ENCODE data around the gene RALB. TPM values are rescaled to one million over a fixed set of nuclear protein-coding genes. Genes with fewer than 3 reads are reported as not detected.
A peak's percentile ranks its signal among the peaks of the same experiment; 100 is the strongest.

The RALB gene
- total RNA-seq, 1 experiment from 2014 or later, result 17.1 TPM

- DNase-seq (ENCODE audit: low spot score) (no peak), ATAC-seq (no peak)
- CTCF ChIA-PET, result interaction anchor here (0.8 to 4.4 kb wide), 9 partner anchors 23 to 239 kb away, joined by 3 to 52 read pairs (median 13); partner anchors contain the start of genes INHBB and RALB
- no peaks in the 10 kb centered on the region for H3K9me3 Mint-ChIP-seq
- no peak overlapping the region for H3K27ac Mint-ChIP-seq
- H3K4me3 Mint-ChIP-seq, result no peak overlapping the region
- peaks cover 12% of the 10 kb centered on the region for H3K4me1 Mint-ChIP-seq
- H3K27me3 Mint-ChIP-seq (ENCODE audit: low read depth), result peaks cover 65% of the 10 kb centered on the region
- POLR2A ChIA-PET, result interaction anchor here (0.5 kb wide), 1 partner anchor 537 kb away, joined by 3 read pairs; no protein-coding TSS in a partner anchor
- H3K36me3 Mint-ChIP-seq, result no peaks in the 10 kb centered on the region
- TF ChIP-seq ZNF317 (CRISPR knock-in tag; IDR thresholded peaks at IDR 0.05; ENCODE audit: borderline replicate concordance, low read depth) (no peak), TP53 (CRISPR knock-in tag; IDR thresholded peaks at IDR 0.05) (no peak), ZNF423 (CRISPR knock-in tag; IDR thresholded peaks at IDR 0.05) (0 out of 2 replicates have a peak, but pooled peaks have one; percentile 9)
Observed at GRCh38 chr2:120314690-120315366, 62.2 kb downstream of the RALB start.

GRCh38 chr2:120315367-120316033, 62.8 kb downstream of the RALB start:
- Mint-ChIP-seq H3K27me3 (ENCODE audit: low read depth) (peaks cover 61% of the 10 kb centered on the region), H3K27ac (no peak overlapping the region; the same call in 1 of the 2 replicates), H3K4me1 (peaks cover 7% of the 10 kb centered on the region), H3K9me3 (no peaks in the 10 kb centered on the region), H3K36me3 (no peaks in the 10 kb centered on the region), H3K4me3 (no peak overlapping the region)
- TF ChIP-seq ATF3 (CRISPR knock-in tag; conservative IDR thresholded peaks at IDR 0.05) (0 out of 2 replicates have a peak, but pooled peaks have one; percentile 19), ETV6 (CRISPR knock-in tag; IDR thresholded peaks at IDR 0.05) (no peak)
- DNase-seq (ENCODE audit: low spot score), result no peak
- POLR2A ChIA-PET, result no interaction called here
- CTCF ChIA-PET, result interaction anchor here (4.4 kb wide), 1 partner anchor 108 kb away, joined by 52 read pairs; no protein-coding TSS in a partner anchor
- ATAC-seq, result no peak

- no peaks in the 10 kb centered on the region for H3K9me3 Mint-ChIP-seq
Observed at GRCh38 chr2:120316071-120316470, 63.4 kb downstream of the RALB start.

More at GRCh38 chr2:120316071-120316470, 63.4 kb downstream of the RALB start:
- TF ChIP-seq ZNF138 (CRISPR knock-in tag; conservative IDR thresholded peaks at IDR 0.05) (no peak), USF2 (CRISPR knock-in tag; IDR thresholded peaks at IDR 0.05) (no peak), MAX (CRISPR knock-in tag; IDR thresholded peaks at IDR 0.05) (no peak), MLX (CRISPR knock-in tag; IDR thresholded peaks at IDR 0.05) (no peak), PREB (CRISPR knock-in tag; IDR thresholded peaks at IDR 0.05; ENCODE audit: borderline replicate concordance) (no peak), SMAD4 (CRISPR knock-in tag; IDR thresholded peaks at IDR 0.05) (no peak), RORB (CRISPR knock-in tag; IDR thresholded peaks at IDR 0.05) (no peak), CREB1 (CRISPR knock-in tag; IDR thresholded peaks at IDR 0.05) (no peak), OVOL2 (CRISPR knock-in tag; IDR thresholded peaks at IDR 0.05; ENCODE audit: borderline replicate concordance) (no peak), TEAD1 (CRISPR knock-in tag; IDR thresholded peaks at IDR 0.05) (no peak), E2F4 (CRISPR knock-in tag; IDR thresholded peaks at IDR 0.05; ENCODE audit: borderline replicate concordance, low read depth) (no peak), ZNF532 (CRISPR knock-in tag; IDR thresholded peaks at IDR 0.05; ENCODE audit: borderline replicate concordance) (no peak), ZNF263 (CRISPR knock-in tag; IDR thresholded peaks at IDR 0.05; ENCODE audit: low read depth) (no peak), GABPB1 (CRISPR knock-in tag; IDR thresholded peaks at IDR 0.05) (no peak), IRF2 (CRISPR knock-in tag; IDR thresholded peaks at IDR 0.05; ENCODE audit: borderline replicate concordance, low read depth) (no peak), SOX15 (CRISPR knock-in tag; IDR thresholded peaks at IDR 0.05) (no peak)
- ATAC-seq, result no peak
- CTCF ChIA-PET, result no interaction called here
- Mint-ChIP-seq H3K4me3 (no peak overlapping the region), H3K27me3 (ENCODE audit: low read depth) (peaks cover 55% of the 10 kb centered on the region), H3K4me1 (peaks cover 3% of the 10 kb centered on the region; the same call in 1 of the 2 replicates), H3K27ac (no peak overlapping the region), H3K36me3 (no peaks in the 10 kb centered on the region)
- POLR2A ChIA-PET, result no interaction called here
- no peak for DNase-seq (ENCODE audit: low spot score)
